H9 (cell line): ENCODE measurements around the gene TRERF1. TPM values are rescaled to one million over a fixed set of nuclear protein-coding genes. Genes with fewer than 3 reads are reported as not detected.

ENCODE experiments used
- DNase-seq: peaks from one replicate; pipeline ENCODE4 v3.0.0-alpha.2; 2017
- H2AFZ ChIP-seq: one replicate; pipeline ENCODE4 v1.6.1; 2013; ENCODE audit warnings: mild to moderate bottlenecking, low read length, control low read depth, moderate library complexity
- H2AK5ac ChIP-seq: 2 replicates; pipeline ENCODE4 v1.6.1; 2013; ENCODE audit warnings: low read length, control low read depth, mixed read lengths; ENCODE audit not compliant: insufficient read length
- H2BK120ac ChIP-seq: one replicate; pipeline ENCODE4 v1.6.1; 2013; ENCODE audit warnings: low read depth, mild to moderate bottlenecking, low read length, control low read depth, inconsistent platforms; ENCODE audit not compliant: poor library complexity, severe bottlenecking
- H2BK12ac ChIP-seq: 2 replicates; pipeline ENCODE4 v1.6.1; 2013; ENCODE audit warnings: low read length, control low read depth, mixed read lengths, low read depth; ENCODE audit not compliant: insufficient read length
- H2BK15ac ChIP-seq: 2 replicates; pipeline ENCODE4 v1.6.1; 2013; ENCODE audit warnings: low read depth, low read length, control low read depth
- H2BK20ac ChIP-seq: one replicate; pipeline ENCODE4 v1.6.1; 2013; ENCODE audit warnings: low read depth, mild to moderate bottlenecking, low read length, control low read depth, inconsistent platforms; ENCODE audit not compliant: poor library complexity, severe bottlenecking
- H2BK5ac ChIP-seq: 2 replicates; pipeline ENCODE4 v1.6.1; 2013; ENCODE audit warnings: low read length, control low read depth, mixed read lengths; ENCODE audit not compliant: insufficient read length
- H3K14ac ChIP-seq: 2 replicates; pipeline ENCODE4 v1.6.1; 2013; ENCODE audit warnings: low read length, control low read depth; ENCODE audit not compliant: insufficient read depth
- H3K18ac ChIP-seq: 2 replicates; pipeline ENCODE4 v1.6.1; 2013; ENCODE audit warnings: low read depth, mild to moderate bottlenecking, mixed read lengths, low read length, control low read depth; ENCODE audit not compliant: insufficient read length
- H3K23ac ChIP-seq: 2 replicates; pipeline ENCODE4 v1.6.1; 2013; ENCODE audit warnings: low read length, control low read depth, mixed read lengths, low read depth; ENCODE audit not compliant: insufficient read length
- H3K23me2 ChIP-seq: 2 replicates; pipeline ENCODE4 v1.6.1; 2013; ENCODE audit warnings: low read depth, mild to moderate bottlenecking, mixed read lengths, low read length, control low read depth; ENCODE audit not compliant: insufficient read length, poor library complexity, severe bottlenecking
- H3K27ac ChIP-seq: 2 replicates; pipeline ENCODE4 v1.5.1; 2013; ENCODE audit warnings: low read length, control low read depth, mixed read lengths, low read depth; ENCODE audit not compliant: insufficient read length
- H3K27me3 ChIP-seq: 2 replicates; pipeline ENCODE4 v1.6.1; 2013; ENCODE audit warnings: low read length, control low read depth, inconsistent platforms; ENCODE audit not compliant: insufficient read depth
- H3K4ac ChIP-seq: 2 replicates; pipeline ENCODE4 v1.6.1; 2013; ENCODE audit warnings: low read depth, mild to moderate bottlenecking, control low read depth, inconsistent platforms, low read length, moderate library complexity
- H3K4me1 ChIP-seq: 2 replicates; pipeline ENCODE4 v1.6.1; 2013; ENCODE audit warnings: low read length, control low read depth, inconsistent platforms; ENCODE audit not compliant: insufficient read depth
- H3K4me2 ChIP-seq: 2 replicates; pipeline ENCODE4 v1.6.1; 2013; ENCODE audit warnings: low read length, control low read depth, mixed read lengths; ENCODE audit not compliant: insufficient read length, insufficient read depth
- H3K56ac ChIP-seq: 2 replicates; pipeline ENCODE4 v1.6.1; 2013; ENCODE audit warnings: low read depth, mild to moderate bottlenecking, mixed read lengths, low read length, control low read depth; ENCODE audit not compliant: insufficient read length
- H3K79me1 ChIP-seq: 2 replicates; pipeline ENCODE4 v1.6.1; 2013; ENCODE audit warnings: low read depth, mild to moderate bottlenecking, moderate library complexity, low read length, control low read depth, inconsistent platforms; ENCODE audit not compliant: insufficient read depth, poor library complexity, severe bottlenecking
- H3K79me2 ChIP-seq: 2 replicates; pipeline ENCODE4 v1.6.1; 2013; ENCODE audit warnings: low read length, control low read depth, inconsistent platforms; ENCODE audit not compliant: insufficient read depth
- H3K9ac ChIP-seq: 2 replicates; pipeline ENCODE4 v1.6.1; 2013; ENCODE audit warnings: low read length, control low read depth, mixed read lengths; ENCODE audit not compliant: insufficient read length; ENCODE audit errors: extremely low read depth
- H3K9me3 ChIP-seq: one replicate; pipeline ENCODE4 v1.6.1; 2013; ENCODE audit warnings: low read depth, low read length, inconsistent platforms; ENCODE audit not compliant: control insufficient read depth
- H3T11ph ChIP-seq: one replicate; pipeline ENCODE4 v1.6.1; 2013; ENCODE audit warnings: mild to moderate bottlenecking, low read length, control low read depth, inconsistent platforms
- H4K20me1 ChIP-seq: one replicate; pipeline ENCODE4 v1.6.1; 2013; ENCODE audit not compliant: control insufficient read depth, insufficient read length, insufficient read depth
- H4K5ac ChIP-seq: 2 replicates; pipeline ENCODE4 v1.6.1; 2013; ENCODE audit warnings: low read depth, mild to moderate bottlenecking, mixed read lengths, low read length, control low read depth; ENCODE audit not compliant: insufficient read length
- H4K8ac ChIP-seq: replicated peaks from 2 replicates; pipeline ENCODE4 v1.6.1; 2013; ENCODE audit warnings: low read length, control low read depth, mixed read lengths, low read depth; ENCODE audit not compliant: insufficient read length
- H4K91ac ChIP-seq: 2 replicates; pipeline ENCODE4 v1.6.1; 2013; ENCODE audit warnings: low read depth, mild to moderate bottlenecking, moderate library complexity, mixed read lengths, low read length, control low read depth; ENCODE audit not compliant: insufficient read length
- H3K27ac Mint-ChIP-seq, 3 experiments: 2 replicates in 2 of 3; 3 replicates in 1 of 3; pipeline ENCODE4 v1.8.0; 2020 to 2021; ENCODE audit warnings: mixed read lengths in 3 of 3, mild to moderate bottlenecking in 1 of 3, moderate library complexity in 1 of 3
- H3K27me3 Mint-ChIP-seq: 2 replicates; pipeline ENCODE4 v1.8.0; 2021; ENCODE audit warnings: low read depth, mild to moderate bottlenecking, moderate library complexity, mixed read lengths
- H3K36me3 Mint-ChIP-seq, 3 experiments: 2 replicates in 2 of 3; 3 replicates in 1 of 3; pipeline ENCODE4 v1.8.0; 2020 to 2021; ENCODE audit warnings: low read depth in 3 of 3, mixed read lengths in 3 of 3; ENCODE audit not compliant: insufficient read depth in 1 of 3
- H3K4me1 Mint-ChIP-seq, 2 experiments: 2 replicates each; pipeline ENCODE4 v1.8.0; 2020; ENCODE audit warnings: mixed read lengths in 2 of 2
- H3K4me3 Mint-ChIP-seq, 2 experiments: 2 replicates in 1 of 2; 3 replicates in 1 of 2; pipeline ENCODE4 v1.8.0; 2020 to 2021; ENCODE audit warnings: mild to moderate bottlenecking in 2 of 2, mixed read lengths in 2 of 2, moderate library complexity in 1 of 2
- H3K9me3 Mint-ChIP-seq, 2 experiments: 2 replicates in 1 of 2; 3 replicates in 1 of 2; pipeline ENCODE4 v1.8.0; 2020; ENCODE audit warnings: mild to moderate bottlenecking in 2 of 2, mixed read lengths in 2 of 2, moderate library complexity in 1 of 2
- CTCF ChIP-seq: fragments of 200-600 bp; sonication (generic); conservative IDR thresholded peaks from 3 replicates; pipeline ENCODE4 v1.8.0; 2021; ENCODE audit warnings: antibody characterized with exemption, mild to moderate bottlenecking
- WGBS: extraction: QIAGEN DNeasy Blood & Tissue Kit; methylation state at CpG from one replicate; pipeline ENCODE4 v1.1.7; 2013; ENCODE audit warnings: missing lambda C conversion rate, low lambda C conversion rate, mixed read lengths; ENCODE audit not compliant: insufficient read length; ENCODE audit errors: extremely low coverage; 5-methylcytosine and 5-hydroxymethylcytosine counted together
- total RNA-seq: library from RNA; stranded (reverse); gene quantifications from 2 replicates; pipeline ENCODE4 v1.2.1, GENCODE V29; 2021

The TRERF1 gene
- total RNA-seq, 1 experiment from 2014 or later, result 19.7 TPM

- Histone ChIP-seq H3K9ac (no peak overlapping the region), H2AK5ac (no peak overlapping the region), H3K9me3 (no peaks in the 10 kb centered on the region), H4K91ac (no peak overlapping the region), H3K79me1 (no peaks in the 10 kb centered on the region), H4K20me1 (no peaks in the 10 kb centered on the region), H3K56ac (no peak overlapping the region), H4K5ac (no peak overlapping the region), H4K8ac (no peak overlapping the region), H3K18ac (no peak overlapping the region), H2BK120ac (no peak overlapping the region), H3T11ph (no peak overlapping the region), H2BK15ac (no peak overlapping the region), H3K27ac (no peak overlapping the region), H2BK20ac (no peak overlapping the region), H3K79me2 (no peaks in the 10 kb centered on the region), H3K23me2 (no peaks in the 10 kb centered on the region), H2AFZ (no peak overlapping the region), H3K4me1 (peaks cover 16% of the 10 kb centered on the region; the same call in 1 of the 2 replicates), H2BK12ac (no peak overlapping the region), H3K14ac (no peak overlapping the region), H3K23ac (no peak overlapping the region), H3K4ac (no peak overlapping the region), H3K27me3 (no peaks in the 10 kb centered on the region), H2BK5ac (no peak overlapping the region), H3K4me2 (no peak overlapping the region)
- Mint-ChIP-seq H3K9me3 (no peaks in the 10 kb centered on the region), H3K27ac (no peak overlapping the region), H3K36me3 (peaks cover 42 to 71% (median 61%) of the 10 kb centered on the region in 3 experiments), H3K4me3 (no peak overlapping the region; a peak in 1 of 5 replicates), H3K27me3 (no peaks in the 10 kb centered on the region; the same call in 1 of the 2 replicates), H3K4me1 (peaks cover 28 to 53% of the 10 kb centered on the region in 2 experiments)
- TF ChIP-seq CTCF, result no peak
- WGBS, result no CpG with 5 or more reads among the region's 5 CpGs
- no peak for DNase-seq
Measured at GRCh38 chr6:42255050-42255449, 196.7 kb downstream of the TRERF1 start.
